Smooth muscle cell of the coronary artery (primary cell): ENCODE data around the gene PRAMEF8. TPM values are rescaled to one million over a fixed set of nuclear protein-coding genes. Genes with fewer than 3 reads are reported as not detected.

Source experiments
- total RNA-seq: library from RNA; depleted of rRNA; stranded (reverse); fragments of >200 nt; gene quantifications from 2 replicates; pipeline ENCODE4 v1.2.3, GENCODE V29; 2014; ENCODE audit warnings: low replicate concordance

PRAMEF8 gene
- total RNA-seq = not detected in 2 replicates

DNA sequence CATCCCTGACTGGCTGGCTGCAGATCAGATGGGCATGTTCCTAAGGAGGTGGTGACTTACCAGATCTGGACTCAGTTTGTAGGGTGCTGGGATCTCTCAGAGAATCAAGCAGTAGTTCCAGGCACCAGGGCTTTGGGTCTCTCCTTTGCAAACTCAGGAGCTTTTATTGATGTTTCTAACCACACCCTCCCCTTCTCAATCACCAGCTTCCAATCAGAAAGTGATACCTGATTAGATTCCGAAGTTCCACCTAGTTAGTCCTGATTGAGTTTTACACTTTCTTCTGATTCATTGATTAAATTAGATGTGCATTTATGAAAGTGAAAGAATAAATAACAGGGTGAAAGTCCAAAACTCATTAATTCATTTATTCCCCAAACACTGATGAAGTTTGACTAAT, at the start of gene PRAMEF8:
PRAMEF8 (minus strand) TSS at position 101 of the 400 bp plus-strand sequence. CDS start 1,046 bp downstream, outside the sequence.

DNA sequence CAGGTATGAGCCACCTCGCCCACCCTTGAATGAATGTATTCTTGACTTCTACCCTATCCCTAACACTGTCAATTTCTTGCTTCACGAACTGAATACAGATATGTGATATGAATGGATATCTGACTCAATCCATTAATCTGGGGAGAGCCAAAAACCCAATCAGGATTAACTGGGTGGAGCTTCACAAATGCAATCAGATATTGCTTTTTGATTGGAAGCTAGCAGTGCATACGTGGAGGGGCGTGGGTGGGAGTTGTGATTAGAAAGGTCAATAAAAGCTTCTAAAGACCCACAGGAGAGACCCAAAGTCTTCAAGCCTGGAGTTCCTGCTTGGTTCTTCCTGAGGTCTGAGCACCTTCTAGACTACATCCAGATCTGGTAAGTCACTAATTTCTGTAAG, 30.3 kb upstream of the PRAMEF8 start, which contains the start of gene PRAMEF15:
PRAMEF15 (plus strand) TSS at position 301 of the 400 bp plus-strand sequence. CDS start 2,827 bp downstream, outside the sequence.

DNA sequence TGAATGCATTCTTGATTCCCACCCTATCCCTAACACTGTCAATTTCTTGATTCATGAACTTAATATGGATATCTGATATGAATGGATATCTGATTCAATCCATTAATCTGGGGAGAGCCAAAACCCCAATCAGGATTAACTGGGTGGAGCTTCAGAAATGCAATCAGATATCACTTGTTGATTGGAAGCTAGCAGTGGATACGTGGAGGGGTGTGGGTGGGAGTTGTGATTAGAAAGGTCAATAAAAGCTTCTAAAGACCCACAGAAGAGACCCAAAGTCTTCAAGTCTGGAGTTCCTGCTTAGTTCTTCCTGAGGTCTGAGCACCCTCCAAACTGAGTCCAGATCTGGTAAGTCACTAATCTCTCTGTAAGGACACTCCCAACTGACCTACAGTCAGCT, 18.3 kb upstream of the PRAMEF8 start, which contains the start of gene PRAMEF33:
PRAMEF33 (plus strand) TSS at position 301 of the 400 bp plus-strand sequence. CDS start 2,416 bp downstream, outside the sequence.

DNA sequence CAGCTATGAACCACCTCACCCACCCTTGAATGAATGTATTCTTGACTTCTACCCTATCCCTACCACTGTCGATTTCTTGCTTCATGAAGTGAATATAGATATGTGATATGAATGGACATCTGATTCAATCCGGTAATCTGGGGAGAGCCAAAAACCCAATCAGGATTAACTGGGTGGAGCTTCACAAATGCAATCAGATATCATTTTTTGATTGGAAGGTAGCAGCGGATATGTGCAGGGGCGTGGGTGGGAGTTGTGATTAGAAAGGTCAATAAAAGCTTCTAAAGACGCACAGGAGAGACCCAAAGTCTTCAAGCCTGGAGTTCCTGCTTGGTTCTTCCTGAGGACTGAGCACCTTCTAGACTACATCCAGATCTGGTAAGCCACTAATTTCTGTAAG, 31.0 kb downstream of the PRAMEF8 start, which contains the start of gene PRAMEF5:
PRAMEF5 (plus strand) TSS at position 301 of the 400 bp plus-strand sequence. CDS start 5,071 bp downstream, outside the sequence.

Other genes starting within 250 kb of the PRAMEF8 start
- not detected in 2 replicates for gene PRAMEF27, start 228.6 kb downstream of the PRAMEF8 start, total RNA-seq
- not detected in 2 replicates for gene HNRNPCL3, start 224.4 kb downstream of the PRAMEF8 start, total RNA-seq
- not detected in 2 replicates for gene PRAMEF25, start 214.4 kb downstream of the PRAMEF8 start, total RNA-seq
- gene HNRNPCL2, start 168.3 kb downstream of the PRAMEF8 start, total RNA-seq = not detected in 2 replicates
- gene PRAMEF26, start 129.1 kb downstream of the PRAMEF8 start, total RNA-seq = not detected in 2 replicates
- not detected in 2 replicates for gene HNRNPCL4, start 119.5 kb downstream of the PRAMEF8 start, total RNA-seq
- gene PRAMEF9, start 113.3 kb downstream of the PRAMEF8 start, total RNA-seq = not detected in 2 replicates
- not detected in 2 replicates for gene PRAMEF13, start 83.7 kb downstream of the PRAMEF8 start, total RNA-seq
- not detected in 2 replicates for gene PRAMEF18, start 59.0 kb downstream of the PRAMEF8 start, total RNA-seq
- gene PRAMEF5, start 30.9 kb downstream of the PRAMEF8 start, total RNA-seq = not detected in 2 replicates
- gene PRAMEF33, start 18.4 kb upstream of the PRAMEF8 start, total RNA-seq = not detected in 2 replicates
- gene PRAMEF15, start 30.4 kb upstream of the PRAMEF8 start, total RNA-seq = not detected in 2 replicates
- gene PRAMEF14, start 62.0 kb upstream of the PRAMEF8 start, total RNA-seq = not detected in 2 replicates
- gene PRAMEF19, start 86.8 kb upstream of the PRAMEF8 start, total RNA-seq = not detected in 2 replicates
- gene PRAMEF17, start 104.5 kb upstream of the PRAMEF8 start, total RNA-seq = not detected in 2 replicates
- not detected in 2 replicates for gene PRAMEF20, start 125.3 kb upstream of the PRAMEF8 start, total RNA-seq
- 0.12 and 0.38 TPM in 2 replicates for gene LRRC38, start 228.9 kb upstream of the PRAMEF8 start, total RNA-seq